HepG2 (cell line): Measurements from ENCODE around the gene ACVR1B. TPM values are rescaled to one million over a fixed set of nuclear protein-coding genes. Genes with fewer than 3 reads are reported as not detected.

Experiments used
- ARNT ChIP-seq: fragments of 450-650 bp; IDR thresholded peaks from 2 replicates; pipeline ENCODE4 v1.6.1; 2017
- BORCS8-MEF2B ChIP-seq: sonication (generic); formaldehyde crosslinking; IDR thresholded peaks from 2 replicates; pipeline ENCODE4 v1.8.0; 2022; ENCODE audit warnings: mild to moderate bottlenecking, missing genetic modification reagents
- ETV5 ChIP-seq: IDR thresholded peaks from 2 replicates; pipeline ENCODE4 v1.6.1; 2018; ENCODE audit warnings: missing biosample characterization, missing genetic modification reagents, inconsistent platforms, borderline replicate concordance
- HNF4G ChIP-seq, 2 experiments: sonication (generic) in 1 of 2; formaldehyde crosslinking in 1 of 2; IDR thresholded peaks; 2 replicates each; pipeline versions ENCODE4 v1.4.0 to v1.6.1; 2011 to 2020; ENCODE audit warnings: borderline replicate concordance in 2 of 2, low read depth in 2 of 2, mild to moderate bottlenecking in 2 of 2, low read length in 1 of 2, missing genetic modification reagents in 1 of 2, moderate library complexity in 1 of 2
- KLF15 ChIP-seq: sonication (generic); formaldehyde crosslinking; IDR thresholded peaks from 2 replicates; pipeline ENCODE4 v1.8.1; 2023; ENCODE audit warnings: borderline replicate concordance, mild to moderate bottlenecking, inconsistent platforms, missing genetic modification reagents, mixed read lengths
- MED1 ChIP-seq: sonication (generic); formaldehyde crosslinking; IDR thresholded peaks from 2 replicates; pipeline ENCODE4 v1.4.0; 2020; ENCODE audit warnings: missing genetic modification reagents
- NKX3-1 ChIP-seq: sonication (generic); formaldehyde crosslinking; IDR thresholded peaks from 2 replicates; pipeline ENCODE4 v1.5.0; 2020; ENCODE audit warnings: missing genetic modification reagents
- PCBP2 ChIP-seq: fragments of 200-400 bp; formaldehyde crosslinking; optimal IDR thresholded peaks from 2 replicates; pipeline ENCODE3; 2018; ENCODE audit warnings: low read length, low read depth; ENCODE audit not compliant: poor library complexity, severe bottlenecking
- POLR2AphosphoS2 ChIP-seq: IDR thresholded peaks from 2 replicates; pipeline ENCODE4 v1.6.1; 2011; ENCODE audit warnings: low read depth, low read length, improper control_type of control experiment
- SMAD1 ChIP-seq: sonication (generic); formaldehyde crosslinking; IDR thresholded peaks from 2 replicates; pipeline ENCODE4 v1.4.0; 2020; ENCODE audit warnings: missing genetic modification reagents, low read depth, mild to moderate bottlenecking, borderline replicate concordance
- SMAD9 ChIP-seq: sonication (generic); formaldehyde crosslinking; IDR thresholded peaks from 2 replicates; pipeline ENCODE4 v1.5.1; 2020; ENCODE audit warnings: mild to moderate bottlenecking, missing genetic modification reagents
- SRSF9 ChIP-seq: fragments of 200-400 bp; formaldehyde crosslinking; IDR thresholded peaks from 2 replicates; pipeline ENCODE4 v1.6.1; 2018; ENCODE audit warnings: borderline replicate concordance, mild to moderate bottlenecking, low read depth, low read length; ENCODE audit not compliant: insufficient read depth, poor library complexity, severe bottlenecking
- TOE1 ChIP-seq: sonication (generic); formaldehyde crosslinking; IDR thresholded peaks from 2 replicates; pipeline ENCODE4 v1.4.0; 2020; ENCODE audit warnings: mild to moderate bottlenecking, missing genetic modification reagents
- ZBTB20 ChIP-seq: sonication (generic); formaldehyde crosslinking; IDR thresholded peaks from 2 replicates; pipeline ENCODE4 v1.8.1; 2023; ENCODE audit warnings: missing genetic modification reagents, low read depth, mild to moderate bottlenecking, borderline replicate concordance
- ZKSCAN1 ChIP-seq: fragments of 150-350 bp; IDR thresholded peaks from 2 replicates; pipeline ENCODE4 v1.6.1; 2014; ENCODE audit warnings: low read length
- ZNF292 ChIP-seq: sonication (generic); formaldehyde crosslinking; IDR thresholded peaks from 2 replicates; pipeline ENCODE4 v1.8.1; 2022; ENCODE audit warnings: mild to moderate bottlenecking, low read depth, missing genetic modification reagents, borderline replicate concordance
- ZNF33A ChIP-seq: sonication (generic); formaldehyde crosslinking; IDR thresholded peaks from 2 replicates; pipeline ENCODE4 v1.5.1; 2020; ENCODE audit warnings: missing genetic modification reagents, mild to moderate bottlenecking, moderate library complexity, borderline replicate concordance
- ZSCAN21 ChIP-seq: sonication (generic); formaldehyde crosslinking; IDR thresholded peaks from 2 replicates; pipeline ENCODE4 v1.8.0; 2022; ENCODE audit warnings: mild to moderate bottlenecking, missing genetic modification reagents, moderate library complexity, borderline replicate concordance
- polyA plus RNA-seq, 8 experiments: library from polyadenylated mRNA; depleted of rRNA in 3 of 8; stranded (reverse) in 7 of 8; unstranded in 1 of 8; fragments of >200 nt; fragmentation: Illumina TruSeq in 4 of 8; extraction: Trizol in 4 of 8; gene quantifications; 2 replicates each; pipeline versions ENCODE4 v1.2.1 to v1.2.3, GENCODE V29; 2011 to 2016; ENCODE audit warnings: low read depth in 4 of 8, missing spikeins in 1 of 8, mixed read lengths in 1 of 8; ENCODE audit not compliant: insufficient read depth in 1 of 8
- total RNA-seq, 5 experiments: library from RNA; depleted of rRNA; stranded (reverse); fragments of >200 nt; fragmentation: Illumina TruSeq; extraction: Trizol; gene quantifications; 2 replicates each; pipeline ENCODE4 v1.2.3, GENCODE V29; 2016; ENCODE audit warnings: low read depth in 1 of 5
- TF ChIP-seq, protein P1 (sequence below): IDR thresholded peaks from 2 replicates; pipeline ENCODE4 v1.6.1; 2016; ENCODE audit warnings: missing genetic modification reagents, missing compliant biosample characterization
- TF ChIP-seq, protein P2 (sequence below): sonication (generic); formaldehyde crosslinking; IDR thresholded peaks from 2 replicates; pipeline ENCODE4 v1.4.0; 2020; ENCODE audit warnings: missing genetic modification reagents
- TF ChIP-seq, protein P3 (sequence below): sonication (generic); formaldehyde crosslinking; IDR thresholded peaks from 2 replicates; pipeline ENCODE4 v1.4.0; 2020; ENCODE audit warnings: missing genetic modification reagents; ENCODE audit errors: not compliant biosample characterization

ACVR1B gene
- total and polyA plus RNA-seq, 2 of the 13 experiments (the other 11 are each of a cell fraction or from before 2014, with no cell fraction given): 8.9 to 12.1 TPM

DNA sequence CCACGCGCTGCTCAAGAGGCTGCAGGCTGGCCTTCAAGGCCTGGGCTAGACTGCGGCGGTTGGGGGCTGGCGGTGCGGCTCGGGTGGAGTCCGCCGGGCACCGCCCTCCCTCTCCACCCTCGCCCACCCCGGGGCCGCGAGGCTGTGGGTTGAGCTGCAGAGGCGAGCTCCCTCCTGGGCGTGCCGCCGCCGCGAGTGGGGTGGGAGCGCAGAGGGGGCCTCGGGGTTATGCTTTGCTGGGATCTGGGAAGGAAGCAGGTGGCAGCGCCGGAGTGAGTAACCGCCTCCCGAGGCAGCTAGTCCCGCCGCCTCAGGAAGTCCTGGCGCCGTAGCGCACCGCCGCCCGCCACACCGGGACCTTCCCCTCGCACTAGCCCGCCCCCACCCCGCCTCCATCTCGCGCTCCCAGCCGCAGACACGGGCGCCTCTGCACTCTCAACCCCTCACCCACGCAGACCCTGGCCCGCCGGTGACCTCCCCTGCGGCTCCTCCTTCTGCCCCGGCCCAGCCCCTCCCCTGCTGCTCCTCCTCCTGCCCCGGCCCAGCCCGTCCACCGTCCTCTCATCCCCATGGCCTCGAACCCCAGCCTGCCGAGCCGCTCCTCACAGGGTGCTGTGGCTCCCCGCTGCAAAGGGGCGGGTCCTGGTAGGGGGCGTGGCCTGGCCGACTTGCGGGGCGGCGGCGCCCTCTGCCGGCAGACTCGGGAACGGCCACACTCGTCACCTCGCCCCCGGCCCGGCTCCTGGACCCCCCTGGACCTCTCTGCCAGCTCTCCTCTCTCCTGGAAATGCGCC, 71.9 kb downstream of the ACVR1B start (continued):
- TF ChIP-seq, protein P1, sequence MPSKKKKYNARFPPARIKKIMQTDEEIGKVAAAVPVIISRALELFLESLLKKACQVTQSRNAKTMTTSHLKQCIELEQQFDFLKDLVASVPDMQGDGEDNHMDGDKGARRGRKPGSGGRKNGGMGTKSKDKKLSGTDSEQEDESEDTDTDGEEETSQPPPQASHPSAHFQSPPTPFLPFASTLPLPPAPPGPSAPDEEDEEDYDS (CRISPR knock-in tag): peak; percentile 37; the same call in 1 of the 2 replicates
- TF ChIP-seq ZBTB20 (CRISPR knock-in tag): peak; percentile 48; the same call in 1 of the 2 replicates
- TF ChIP-seq SRSF9: no peak
- peak; percentile 77; the same call in 1 of the 2 replicates for TF ChIP-seq SMAD1 (CRISPR knock-in tag)
- TF ChIP-seq KLF15 (CRISPR knock-in tag): 0 out of 2 replicates have a peak, but pooled peaks have one; percentile 56
- TF ChIP-seq NKX3-1: no peak
- TF ChIP-seq, protein P2, sequence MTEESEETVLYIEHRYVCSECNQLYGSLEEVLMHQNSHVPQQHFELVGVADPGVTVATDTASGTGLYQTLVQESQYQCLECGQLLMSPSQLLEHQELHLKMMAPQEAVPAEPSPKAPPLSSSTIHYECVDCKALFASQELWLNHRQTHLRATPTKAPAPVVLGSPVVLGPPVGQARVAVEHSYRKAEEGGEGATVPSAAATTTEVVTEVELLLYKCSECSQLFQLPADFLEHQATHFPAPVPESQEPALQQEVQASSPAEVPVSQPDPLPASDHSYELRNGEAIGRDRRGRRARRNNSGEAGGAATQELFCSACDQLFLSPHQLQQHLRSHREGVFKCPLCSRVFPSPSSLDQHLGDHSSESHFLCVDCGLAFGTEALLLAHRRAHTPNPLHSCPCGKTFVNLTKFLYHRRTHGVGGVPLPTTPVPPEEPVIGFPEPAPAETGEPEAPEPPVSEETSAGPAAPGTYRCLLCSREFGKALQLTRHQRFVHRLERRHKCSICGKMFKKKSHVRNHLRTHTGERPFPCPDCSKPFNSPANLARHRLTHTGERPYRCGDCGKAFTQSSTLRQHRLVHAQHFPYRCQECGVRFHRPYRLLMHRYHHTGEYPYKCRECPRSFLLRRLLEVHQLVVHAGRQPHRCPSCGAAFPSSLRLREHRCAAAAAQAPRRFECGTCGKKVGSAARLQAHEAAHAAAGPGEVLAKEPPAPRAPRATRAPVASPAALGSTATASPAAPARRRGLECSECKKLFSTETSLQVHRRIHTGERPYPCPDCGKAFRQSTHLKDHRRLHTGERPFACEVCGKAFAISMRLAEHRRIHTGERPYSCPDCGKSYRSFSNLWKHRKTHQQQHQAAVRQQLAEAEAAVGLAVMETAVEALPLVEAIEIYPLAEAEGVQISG: peak; percentile 59
- no peak for TF ChIP-seq TOE1 (CRISPR knock-in tag)
- TF ChIP-seq HNF4G (IDR thresholded peaks at IDR 0.05; ENCODE audit: borderline replicate concordance, low read depth, low read length): no peak
- no peak for TF ChIP-seq HNF4G (CRISPR knock-in tag; IDR thresholded peaks at IDR 0.05; ENCODE audit: borderline replicate concordance, low read depth)
- no peak for TF ChIP-seq PCBP2
- no peak for TF ChIP-seq ZKSCAN1
- no peak for TF ChIP-seq ARNT
- no peak for TF ChIP-seq ETV5 (CRISPR knock-in tag)
- TF ChIP-seq ZNF33A (CRISPR knock-in tag): no peak
- TF ChIP-seq, protein P3, sequence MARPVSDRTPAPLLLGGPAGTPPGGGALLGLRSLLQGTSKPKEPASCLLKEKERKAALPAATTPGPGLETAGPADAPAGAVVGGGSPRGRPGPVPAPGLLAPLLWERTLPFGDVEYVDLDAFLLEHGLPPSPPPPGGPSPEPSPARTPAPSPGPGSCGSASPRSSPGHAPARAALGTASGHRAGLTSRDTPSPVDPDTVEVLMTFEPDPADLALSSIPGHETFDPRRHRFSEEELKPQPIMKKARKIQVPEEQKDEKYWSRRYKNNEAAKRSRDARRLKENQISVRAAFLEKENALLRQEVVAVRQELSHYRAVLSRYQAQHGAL: no peak
- no peak for TF ChIP-seq POLR2AphosphoS2
- TF ChIP-seq ZSCAN21 (CRISPR knock-in tag): no peak
- TF ChIP-seq BORCS8-MEF2B (CRISPR knock-in tag): no peak
- TF ChIP-seq SMAD9 (CRISPR knock-in tag): no peak
- TF ChIP-seq ZNF292 (CRISPR knock-in tag): no peak
- peak; percentile 46; the same call in 1 of the 2 replicates for TF ChIP-seq MED1 (CRISPR knock-in tag)
